Erythroblast (primary cell): ENCODE results near the gene GABRB2.

Experiments used
- GATA1 ChIP-seq: IDR thresholded peaks from 2 replicates; pipeline ENCODE4 v1.6.1; 2011; ENCODE audit warnings: low read depth, mild to moderate bottlenecking, control low read depth, low read length, moderate library complexity
- POLR2A ChIP-seq: IDR thresholded peaks from 2 replicates; pipeline ENCODE4 v1.6.1; 2011; ENCODE audit warnings: mild to moderate bottlenecking, low read length

DNA sequence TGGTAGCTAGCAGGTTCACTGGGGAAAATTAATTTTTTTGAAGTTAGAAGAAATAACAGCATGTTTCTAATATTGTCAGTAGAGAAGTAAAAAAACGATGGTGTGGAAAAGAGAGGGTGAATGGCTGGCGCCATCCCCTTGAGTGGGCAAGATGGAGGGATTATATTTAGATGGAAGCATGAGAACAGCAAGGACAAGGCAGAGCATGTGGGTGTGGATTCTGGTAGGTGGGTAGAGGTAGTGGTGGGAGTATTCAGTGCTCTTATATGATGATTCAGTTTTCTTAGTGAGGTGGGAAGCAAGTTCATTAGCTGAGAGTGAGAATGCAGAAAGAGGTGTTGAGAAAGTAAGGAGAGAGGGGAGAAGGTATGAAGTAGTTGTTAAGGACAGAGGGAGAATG lies 188.1 kb downstream of the GABRB2 start:
- TF ChIP-seq POLR2A: no peak
- no peak for TF ChIP-seq GATA1
